ENCODE results near the gene UGDH.
"Not testable (repeated sequence)": the region's sequence is repeated elsewhere in the genome, so short reads cannot be mapped to it uniquely, and the experiment has no call there.

UGDH gene

GRCh38 chr4:39521253-39521919 is 5.9 kb downstream of the UGDH start:
- DNase-seq (ENCODE audit: insufficient read length, low spot score) (no peak), FAIRE-seq (no peak)
- TF ChIP-seq CTCF (IDR thresholded peaks at IDR 0.05; ENCODE audit: insufficient read depth, missing control alignments), result no peak

GRCh38 chr4:39518484-39518883 is 8.8 kb downstream of the UGDH start:
- no peak for FAIRE-seq
- DNase-seq (ENCODE audit: insufficient read length, low spot score), result no peak

GRCh38 chr4:39516407-39516966 is 10.8 kb downstream of the UGDH start:
- TF ChIP-seq CTCF (IDR thresholded peaks at IDR 0.05; ENCODE audit: insufficient read depth, missing control alignments), result no peak
- no peak for FAIRE-seq

More at GRCh38 chr4:39518484-39518883, 8.8 kb downstream of the UGDH start:
- no peak for TF ChIP-seq CTCF (IDR thresholded peaks at IDR 0.05; ENCODE audit: insufficient read depth, missing control alignments)

GRCh38 chr4:39515669-39516401 is 11.4 kb downstream of the UGDH start:
- not testable (repeated sequence) for FAIRE-seq; DNase-seq (ENCODE audit: insufficient read length, low spot score)

More at GRCh38 chr4:39516407-39516966, 10.8 kb downstream of the UGDH start:
- DNase-seq (ENCODE audit: insufficient read length, low spot score), result no peak

GRCh38 chr4:39514888-39515401 is 12.3 kb downstream of the UGDH start:
- no peak for TF ChIP-seq CTCF (IDR thresholded peaks at IDR 0.05; ENCODE audit: insufficient read depth, missing control alignments)
- no peak for FAIRE-seq
- no peak for DNase-seq (ENCODE audit: insufficient read length, low spot score)

- DNase-seq (ENCODE audit: insufficient read length, low spot score); FAIRE-seq: not testable (repeated sequence)
These were observed 13.0 kb downstream of the UGDH start for GRCh38 chr4:39514266-39514665.

- TF ChIP-seq CTCF (IDR thresholded peaks at IDR 0.05; ENCODE audit: insufficient read depth, missing control alignments), result no peak
- DNase-seq (ENCODE audit: insufficient read length, low spot score) (no peak), FAIRE-seq (no peak)
These were observed 16.8 kb downstream of the UGDH start for GRCh38 chr4:39510348-39510929.

Measured in D721Med (cell line).